ENCODE measurements around the gene PBX2. TPM values are rescaled to one million over a fixed set of nuclear protein-coding genes. Genes with fewer than 3 reads are reported as not detected.

PBX2 gene
- total and polyA plus RNA-seq, 9 donors = 39.3 to 110 (median 90.7) TPM

DNA sequence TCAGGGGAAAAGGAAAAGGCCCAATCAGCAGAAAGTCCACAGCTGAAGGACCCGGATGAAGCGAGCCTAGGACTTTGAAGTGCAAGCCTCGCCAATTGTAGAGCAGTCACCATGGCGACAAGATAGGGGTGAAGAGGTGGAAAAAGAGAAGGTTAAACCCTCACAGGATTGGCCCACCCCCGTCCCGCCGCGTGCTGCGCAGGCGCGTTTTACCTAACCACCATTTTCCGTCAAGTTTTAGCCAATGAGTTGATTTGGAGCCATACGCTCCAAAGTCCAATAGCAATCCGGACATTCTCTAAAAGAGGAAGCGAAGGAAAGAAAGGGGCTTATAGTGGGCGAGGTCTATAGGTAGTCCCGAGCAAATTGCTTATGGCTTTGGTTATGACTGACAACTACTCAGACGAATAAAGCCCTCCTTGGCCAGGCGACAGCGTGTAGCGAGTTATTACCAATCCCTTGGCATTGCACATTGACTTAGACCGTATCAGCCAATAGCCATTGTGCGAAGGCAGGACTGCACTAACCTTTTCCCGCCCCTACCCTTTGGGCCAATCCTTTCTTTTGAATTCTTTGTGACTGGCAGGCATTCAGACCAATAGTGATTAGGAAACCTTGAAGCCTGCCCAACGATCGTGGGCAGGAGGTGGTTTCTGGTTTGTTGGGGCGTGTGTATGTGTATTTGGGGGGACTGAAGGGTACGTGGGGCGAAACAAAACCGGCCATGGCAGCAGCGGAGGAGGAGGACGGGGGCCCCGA lies 12.0 kb downstream of the PBX2 start, which contains the start of gene RNF5:
Gene RNF5 (plus strand): TSS at position 618 of the 759 bp plus-strand sequence. CDS start 107 bp downstream, at position 725.
- intact Hi-C loops (cut with DNase I) = no loop called here
- peak within 1 kb of the TSS; percentile 70 for H3K4me3 ChIP-seq
- no peaks in the 10 kb centered on the region for H3K9me3 ChIP-seq
- no peaks in the 10 kb centered on the region for H3K27me3 ChIP-seq
- 0 to 1% (median 0%) methylated on average over 33 of the region's 33 CpGs for WGBS, 3 donors
- no peaks in the 10 kb centered on the region for H3K36me3 ChIP-seq
- TF ChIP-seq EP300 (IDR thresholded peaks at IDR 0.05) (peak; percentile 67), POLR2A (IDR thresholded peaks at IDR 0.05) (peak; percentile 49)
- TF ChIP-seq, protein P1, sequence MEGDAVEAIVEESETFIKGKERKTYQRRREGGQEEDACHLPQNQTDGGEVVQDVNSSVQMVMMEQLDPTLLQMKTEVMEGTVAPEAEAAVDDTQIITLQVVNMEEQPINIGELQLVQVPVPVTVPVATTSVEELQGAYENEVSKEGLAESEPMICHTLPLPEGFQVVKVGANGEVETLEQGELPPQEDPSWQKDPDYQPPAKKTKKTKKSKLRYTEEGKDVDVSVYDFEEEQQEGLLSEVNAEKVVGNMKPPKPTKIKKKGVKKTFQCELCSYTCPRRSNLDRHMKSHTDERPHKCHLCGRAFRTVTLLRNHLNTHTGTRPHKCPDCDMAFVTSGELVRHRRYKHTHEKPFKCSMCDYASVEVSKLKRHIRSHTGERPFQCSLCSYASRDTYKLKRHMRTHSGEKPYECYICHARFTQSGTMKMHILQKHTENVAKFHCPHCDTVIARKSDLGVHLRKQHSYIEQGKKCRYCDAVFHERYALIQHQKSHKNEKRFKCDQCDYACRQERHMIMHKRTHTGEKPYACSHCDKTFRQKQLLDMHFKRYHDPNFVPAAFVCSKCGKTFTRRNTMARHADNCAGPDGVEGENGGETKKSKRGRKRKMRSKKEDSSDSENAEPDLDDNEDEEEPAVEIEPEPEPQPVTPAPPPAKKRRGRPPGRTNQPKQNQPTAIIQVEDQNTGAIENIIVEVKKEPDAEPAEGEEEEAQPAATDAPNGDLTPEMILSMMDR (IDR thresholded peaks at IDR 0.05) = no peak
- H3K4me1 ChIP-seq (ENCODE audit: insufficient read depth) = peaks cover 6% of the 10 kb centered on the region
- DNase-seq = peak; percentile 92 to 99 (median 97)
- peak within 1 kb of the TSS; percentile 93 to 99 for H3K27ac ChIP-seq

DNA sequence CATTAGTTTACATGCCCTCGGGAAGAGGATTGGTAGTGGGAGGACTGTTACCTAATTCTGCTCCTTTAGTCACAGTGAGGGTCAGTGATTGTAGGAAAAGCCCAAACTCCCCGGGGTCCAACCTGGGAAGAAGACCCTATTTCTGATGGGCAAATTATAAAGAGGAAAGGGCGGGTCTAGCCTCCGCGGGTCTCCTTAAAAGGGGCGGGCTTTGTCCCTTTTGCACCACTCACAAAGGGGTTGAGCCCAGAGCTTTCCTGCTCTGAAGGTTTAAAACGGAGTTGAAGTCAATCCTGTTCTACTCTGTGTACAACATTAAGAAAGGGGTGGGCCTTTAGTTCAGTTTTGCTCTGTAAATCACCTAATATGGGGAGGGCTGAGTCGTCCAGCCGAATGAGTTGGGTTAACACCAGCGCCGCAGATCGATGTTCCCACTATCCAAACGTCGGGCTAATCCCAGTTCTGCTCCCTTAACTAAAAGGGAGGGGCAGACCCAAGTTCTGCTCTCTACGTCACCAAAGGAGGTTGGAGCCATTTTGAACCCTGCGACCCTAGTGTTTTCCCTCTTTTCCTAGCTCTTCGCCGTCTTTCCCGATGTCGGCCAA lies 12.7 kb downstream of the PBX2 start:
- 0 to 1% (median 1%) methylated on average over 20 of the region's 20 CpGs for WGBS, 3 donors
- H3K4me3 ChIP-seq = peak overlapping the region; percentile 70
- H3K4me1 ChIP-seq (ENCODE audit: insufficient read depth) = peaks cover 6% of the 10 kb centered on the region
- no peaks in the 10 kb centered on the region for H3K27me3 ChIP-seq
- DNase-seq = peak in 1 of 5 donors; percentile 44
- no peaks in the 10 kb centered on the region for H3K36me3 ChIP-seq
- intact Hi-C loops (cut with DNase I) = no loop called here
- peak overlapping the region; percentile 93 to 99 for H3K27ac ChIP-seq
- peak; percentile 53 for TF ChIP-seq POLR2A (IDR thresholded peaks at IDR 0.05)
- peak; percentile 6 for TF ChIP-seq EP300 (IDR thresholded peaks at IDR 0.05)
- TF ChIP-seq, protein P1 (IDR thresholded peaks at IDR 0.05) = no peak
- no peaks in the 10 kb centered on the region for H3K9me3 ChIP-seq

DNA sequence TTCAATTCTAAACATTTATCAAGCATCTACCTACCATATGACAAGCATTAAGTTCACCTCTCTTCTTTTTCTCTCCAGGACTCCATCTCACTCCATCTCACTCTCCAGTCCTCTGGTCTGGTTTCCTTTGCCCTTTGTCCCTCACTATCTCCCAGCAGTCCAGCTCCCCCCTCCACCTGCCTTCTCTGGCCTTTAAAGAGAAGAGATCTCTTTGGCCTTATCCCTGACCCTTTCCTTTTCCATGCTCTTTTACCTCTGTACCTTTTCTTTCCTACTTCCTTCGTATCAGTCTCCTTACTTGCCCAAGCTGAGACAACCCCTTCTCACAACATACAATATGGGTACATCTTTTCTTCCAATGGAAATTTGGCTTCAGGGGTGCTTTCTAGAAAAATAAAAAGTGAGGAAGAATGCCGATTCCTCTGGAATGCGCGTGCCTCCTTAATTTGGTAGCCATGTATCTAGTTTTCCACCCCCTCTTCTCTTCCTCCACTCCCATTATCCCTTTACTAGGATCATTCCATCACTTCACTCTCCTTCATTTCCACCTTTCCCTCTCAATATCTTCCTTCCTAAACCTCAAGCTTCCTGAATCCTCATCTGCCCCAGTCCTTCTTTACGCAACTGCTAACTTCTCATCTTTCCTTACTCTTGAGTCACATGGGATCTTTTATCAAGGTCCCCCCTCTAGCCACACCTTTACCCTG lies 13.4 kb downstream of the PBX2 start:
- TF ChIP-seq EP300 (IDR thresholded peaks at IDR 0.05) (no peak), POLR2A (IDR thresholded peaks at IDR 0.05) (no peak)
- TF ChIP-seq, protein P1 (IDR thresholded peaks at IDR 0.05) = no peak
- H3K27ac ChIP-seq = peak overlapping the region; percentile 93 to 99
- no peaks in the 10 kb centered on the region for H3K9me3 ChIP-seq
- H3K27me3 ChIP-seq = no peaks in the 10 kb centered on the region
- peaks cover 6% of the 10 kb centered on the region for H3K4me1 ChIP-seq (ENCODE audit: insufficient read depth)
- peak in 1 of 5 donors; percentile 24 for DNase-seq
- WGBS, 3 donors = 10 to 11% (median 10%) methylated on average over 5 of the region's 5 CpGs
- no peaks in the 10 kb centered on the region for H3K36me3 ChIP-seq
- intact Hi-C loops (cut with DNase I) = no loop called here
- peak overlapping the region; percentile 70 for H3K4me3 ChIP-seq

DNA sequence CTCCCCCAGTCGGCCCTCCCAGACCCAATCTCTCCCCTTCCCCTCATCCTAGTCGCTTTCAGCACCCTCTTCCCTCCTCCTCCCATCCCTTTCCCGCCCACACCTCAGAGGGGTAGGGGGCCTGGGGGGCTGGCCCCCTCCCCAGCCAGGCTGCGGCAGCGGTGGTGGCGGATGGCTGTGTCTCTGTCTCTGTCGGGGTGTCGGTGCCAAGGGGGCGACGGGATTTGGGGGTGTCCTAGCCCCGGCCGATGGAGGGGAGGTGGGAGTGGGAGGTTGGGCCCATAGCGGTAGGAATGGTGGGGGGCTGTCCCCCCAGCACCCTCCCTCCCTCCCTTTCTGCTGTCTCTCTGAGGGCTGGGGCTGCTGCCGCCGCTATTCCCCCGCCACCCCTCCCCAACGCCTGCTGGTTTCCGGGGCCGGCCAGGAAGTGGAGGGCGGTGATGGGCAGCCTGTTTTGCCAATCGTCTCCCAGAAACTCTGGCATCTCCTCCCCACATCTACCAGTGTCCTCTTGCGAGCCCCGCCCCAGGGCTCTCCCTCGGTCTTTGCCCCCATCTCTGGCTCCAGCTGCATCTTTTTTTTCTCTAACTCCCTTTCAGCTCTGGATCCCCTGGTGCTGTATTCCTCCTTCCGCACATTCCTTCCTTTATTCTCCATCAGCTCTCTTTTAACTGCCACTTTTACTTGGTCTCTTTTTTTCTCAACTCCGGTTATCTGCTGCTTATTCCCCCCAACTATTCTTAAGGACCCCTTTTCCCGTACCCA lies 14.1 kb downstream of the PBX2 start, which contains the start of gene AGPAT1:
Gene AGPAT1 (minus strand): TSS at position 374 of the 765 bp plus-strand sequence. CDS start 4,588 bp downstream, outside the sequence.
- Histone ChIP-seq H3K27ac (peak within 1 kb of the TSS; percentile 93 to 99), H3K36me3 (no peaks in the 10 kb centered on the region), H3K4me1 (ENCODE audit: insufficient read depth) (peaks cover 6% of the 10 kb centered on the region), H3K27me3 (no peaks in the 10 kb centered on the region), H3K9me3 (no peaks in the 10 kb centered on the region), H3K4me3 (peak within 1 kb of the TSS; percentile 70)
- TF ChIP-seq POLR2A (IDR thresholded peaks at IDR 0.05) = peak; percentile 66
- TF ChIP-seq, protein P1 (IDR thresholded peaks at IDR 0.05) = no peak
- no peak for TF ChIP-seq EP300 (IDR thresholded peaks at IDR 0.05)
- WGBS, 3 donors = 1 to 2% (median 1%) methylated on average over 24 to 27 of the region's 27 CpGs
- peak; percentile 98 to 99 (median 98) for DNase-seq
- intact Hi-C loops (cut with DNase I) = no loop called here

Measured in ovary (tissue), 9 donors.